Measurements from ENCODE around the gene ARHGAP26.
A peak's percentile ranks its signal among the peaks of the same experiment; 100 is the strongest.

ARHGAP26 gene

DNA sequence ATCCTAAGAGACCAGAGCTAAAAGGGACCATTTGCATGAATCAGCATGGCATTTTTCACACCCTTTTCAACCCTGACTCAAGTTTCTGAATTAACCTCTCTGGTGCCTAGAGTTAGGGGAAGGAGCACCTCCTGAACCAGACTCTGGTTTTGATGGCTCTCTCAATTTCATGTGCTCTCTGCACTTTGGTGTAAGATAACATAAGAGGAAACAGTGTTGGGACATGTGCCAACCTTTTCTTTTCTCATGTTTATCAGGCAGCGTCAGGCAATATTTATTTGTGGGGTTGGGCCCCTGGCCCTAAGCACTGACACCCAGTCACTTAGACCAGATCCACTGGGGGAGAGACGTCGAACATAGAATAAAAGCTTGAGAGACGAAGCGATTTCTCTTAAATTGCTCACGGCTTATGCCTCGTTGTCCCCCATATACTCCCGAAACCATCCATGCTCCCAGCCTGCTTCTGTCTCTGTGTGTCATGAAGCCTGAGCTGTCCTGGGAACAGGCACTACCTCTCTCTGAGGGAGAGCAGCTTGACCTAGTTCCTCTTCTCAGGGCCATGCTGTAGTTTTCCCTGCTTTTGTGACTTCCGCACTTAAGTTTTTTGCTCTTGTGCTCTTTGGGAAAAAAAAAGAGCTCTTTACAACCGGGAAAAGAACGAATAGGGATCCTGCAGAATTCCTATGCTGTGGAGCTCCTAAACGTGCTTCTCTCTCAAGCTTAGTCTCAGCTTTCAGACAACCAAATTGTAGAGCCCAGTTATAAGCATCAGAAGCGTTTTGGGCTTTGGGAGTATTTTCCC, 437.6 kb downstream of the ARHGAP26 start:
- no peak for DNase-seq (ENCODE audit: low read depth)

DNA sequence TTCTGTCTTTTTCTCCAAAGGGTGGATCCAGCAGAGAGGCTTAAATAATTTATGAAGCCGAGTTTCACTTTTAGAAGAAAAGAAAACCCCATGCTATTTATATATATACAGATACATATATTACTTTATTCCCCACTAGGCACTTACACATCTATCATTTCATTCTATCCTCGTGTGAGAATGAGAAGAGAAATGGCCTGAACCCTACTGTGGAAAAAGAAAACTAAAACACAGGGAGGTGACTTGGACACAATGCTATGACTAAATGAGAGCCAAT, 438.1 kb downstream of the ARHGAP26 start:
- DNase-seq (ENCODE audit: low read depth), result no peak

DNA sequence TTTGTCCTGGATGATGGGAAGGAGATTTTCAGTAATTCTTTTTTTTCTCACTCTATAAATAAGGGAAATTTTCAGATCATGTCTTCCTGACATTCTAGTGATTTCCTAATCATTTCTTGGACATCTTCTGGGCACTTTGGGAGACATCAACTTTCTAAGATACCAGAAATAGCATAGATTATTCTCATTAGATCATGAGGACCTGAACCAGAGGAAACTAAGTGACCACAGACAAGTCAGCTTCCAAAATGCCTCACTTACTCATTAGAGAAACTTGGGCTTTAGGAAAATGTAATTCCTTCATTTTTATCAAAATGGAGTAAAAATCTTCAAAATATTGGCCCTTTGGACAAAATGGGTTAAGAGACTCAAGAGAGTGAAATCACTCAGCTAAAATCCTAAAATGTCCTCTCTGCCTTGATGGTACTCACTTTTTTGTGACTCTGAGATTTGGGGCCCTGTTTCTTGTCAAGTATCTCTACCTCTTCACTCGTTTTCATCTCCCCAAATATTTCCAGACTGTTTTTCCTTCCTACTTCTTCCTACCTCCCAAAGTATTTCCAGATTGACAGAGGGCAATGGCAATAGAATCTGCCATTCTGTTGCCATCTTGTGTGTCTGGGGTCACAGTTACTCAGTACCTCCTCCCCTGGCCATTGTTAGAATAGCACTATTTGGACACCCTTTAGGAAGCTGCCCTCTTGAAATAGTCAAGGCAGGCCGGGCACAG, 438.8 kb downstream of the ARHGAP26 start:
- DNase-seq (ENCODE audit: low read depth), result no peak

DNA sequence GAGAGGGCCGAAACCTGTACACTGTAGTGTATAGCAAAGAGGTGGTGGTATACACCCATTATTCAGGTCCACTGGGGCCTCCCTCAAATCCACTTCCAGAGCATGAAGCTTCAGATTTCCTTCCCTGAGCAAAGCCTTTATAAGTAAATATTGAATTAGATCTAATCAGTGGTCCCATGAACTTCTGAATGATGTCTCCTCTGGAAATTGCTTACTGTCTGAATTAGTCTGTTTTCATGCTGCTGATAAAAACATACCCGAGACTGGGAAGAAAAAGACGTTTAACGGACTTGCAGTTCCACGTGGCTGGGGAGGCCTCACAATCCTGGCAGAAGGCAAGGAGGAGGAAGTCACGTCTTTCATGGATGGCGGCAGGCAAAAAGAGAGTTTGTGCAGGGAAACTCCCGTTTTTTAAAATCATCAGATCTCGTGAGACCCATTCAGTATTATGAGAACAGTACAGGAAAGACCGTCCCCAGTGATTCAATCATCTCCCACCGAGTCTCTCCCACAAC, 439.8 kb downstream of the ARHGAP26 start:
- no peak for DNase-seq (ENCODE audit: low read depth)

DNA sequence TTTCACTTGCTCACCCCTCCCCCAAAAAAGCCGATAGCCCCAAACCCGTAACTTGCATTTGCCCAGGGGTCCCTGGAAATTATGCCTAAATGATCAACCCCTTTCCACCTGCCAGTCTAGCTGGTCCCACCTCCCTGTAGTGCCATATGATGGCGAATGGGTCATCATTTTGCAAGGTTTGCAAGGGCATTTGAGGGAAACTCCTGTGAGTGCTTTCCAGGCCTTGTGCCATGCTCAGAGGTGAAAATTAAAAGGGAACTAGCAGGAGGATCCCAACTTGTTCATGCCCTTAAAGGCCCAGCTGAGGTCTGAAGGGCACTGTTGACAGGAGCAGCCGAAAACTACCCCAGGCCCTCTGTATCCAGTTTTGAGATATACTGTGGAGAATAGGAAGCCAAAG, 440.4 kb downstream of the ARHGAP26 start:
- DNase-seq (ENCODE audit: low read depth), result no peak

DNA sequence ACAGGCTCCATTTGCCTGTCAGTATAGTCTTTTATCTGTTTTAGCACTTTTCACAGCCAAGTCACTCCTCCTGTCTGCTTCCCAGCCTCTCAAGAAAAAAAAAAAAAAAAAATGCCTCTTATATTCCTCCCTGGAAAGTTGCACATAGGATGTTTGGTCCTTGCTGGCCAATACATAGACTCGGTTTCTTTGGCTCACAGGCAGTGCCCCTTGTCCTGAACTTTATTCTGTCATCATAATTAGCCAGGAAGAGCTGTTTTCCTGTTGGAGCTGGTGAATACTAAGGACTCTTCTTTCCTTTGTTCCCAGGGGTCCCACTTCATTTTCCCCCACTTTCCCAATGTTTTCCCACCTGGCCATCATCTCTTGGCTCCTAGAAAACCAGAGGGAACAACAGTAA, 442.1 kb downstream of the ARHGAP26 start:
- no peak for DNase-seq (ENCODE audit: low read depth)

DNA sequence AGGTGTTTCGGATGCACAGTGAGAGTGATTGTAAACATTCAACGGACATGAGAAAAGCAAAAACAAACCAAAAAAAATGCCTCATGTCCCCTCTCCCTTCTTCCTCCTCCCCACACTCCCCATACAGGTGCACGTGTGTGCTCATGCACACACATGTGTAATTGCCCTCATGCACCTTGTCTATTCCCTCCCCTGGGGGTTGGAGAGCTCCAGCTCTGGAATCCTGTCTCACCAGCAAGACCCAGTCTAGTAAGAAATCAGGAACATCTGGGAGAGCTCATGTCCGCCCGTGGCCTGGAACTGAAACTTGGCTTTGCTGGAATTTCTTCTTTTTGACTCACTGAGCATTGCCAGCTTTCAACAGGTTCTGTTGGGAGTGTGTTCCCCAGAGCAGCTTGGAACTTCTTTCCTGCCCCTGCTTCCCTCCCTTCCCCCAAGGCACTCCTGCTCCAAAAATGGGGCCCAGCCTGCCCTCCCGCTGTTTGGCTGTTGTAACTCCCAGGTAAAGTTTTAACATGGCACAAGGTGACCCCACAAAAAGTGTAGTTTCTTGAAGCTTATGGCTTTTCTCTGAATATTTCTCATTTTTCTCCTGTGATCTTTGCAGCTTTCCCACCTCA, 443.2 kb downstream of the ARHGAP26 start:
- DNase-seq (ENCODE audit: low read depth), result no peak

DNA sequence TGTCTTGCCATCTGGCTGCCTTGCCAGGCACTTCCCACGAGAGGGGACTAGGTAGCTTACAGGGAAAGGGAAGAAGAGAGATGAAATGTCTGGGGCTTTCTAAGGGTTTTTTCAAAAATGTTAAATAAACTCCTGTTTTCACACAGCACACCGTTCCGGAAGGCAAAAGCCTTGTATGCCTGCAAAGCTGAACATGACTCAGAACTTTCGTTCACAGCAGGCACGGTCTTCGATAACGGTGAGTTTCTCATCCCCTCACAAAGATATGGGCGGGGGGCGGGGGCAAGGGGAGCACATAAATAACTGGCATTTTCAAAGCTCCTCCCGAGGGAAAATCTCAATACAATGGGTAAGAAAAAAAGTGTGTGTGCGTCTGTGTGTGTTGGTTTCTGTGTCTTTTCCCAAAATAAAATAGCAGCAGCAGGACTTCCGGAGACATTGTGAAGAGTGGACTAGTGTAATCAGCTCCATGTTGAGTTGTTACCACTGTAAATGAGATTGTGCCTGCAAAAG, 443.7 kb downstream of the ARHGAP26 start:
- DNase-seq (ENCODE audit: low read depth), result no peak

DNA sequence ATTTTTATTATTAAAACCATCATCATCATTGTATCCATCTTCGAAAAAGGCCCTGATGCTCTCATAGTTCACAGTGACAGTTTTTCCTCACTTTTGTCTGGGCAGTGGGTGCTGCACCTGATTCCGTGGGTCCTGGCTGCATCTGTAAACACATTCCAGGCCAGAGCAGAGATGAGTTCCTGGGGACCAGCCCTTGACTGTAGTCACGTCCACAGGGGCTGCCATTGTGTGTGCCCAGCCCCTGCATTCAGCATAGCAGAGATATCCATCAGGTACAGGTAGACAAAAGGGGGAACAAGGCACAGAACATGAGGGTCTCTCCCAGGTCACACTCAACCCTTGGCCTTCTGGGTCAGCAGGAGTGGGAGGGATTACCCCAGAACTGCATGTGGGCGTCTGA, 444.3 kb downstream of the ARHGAP26 start:
- DNase-seq (ENCODE audit: low read depth), result no peak

DNA sequence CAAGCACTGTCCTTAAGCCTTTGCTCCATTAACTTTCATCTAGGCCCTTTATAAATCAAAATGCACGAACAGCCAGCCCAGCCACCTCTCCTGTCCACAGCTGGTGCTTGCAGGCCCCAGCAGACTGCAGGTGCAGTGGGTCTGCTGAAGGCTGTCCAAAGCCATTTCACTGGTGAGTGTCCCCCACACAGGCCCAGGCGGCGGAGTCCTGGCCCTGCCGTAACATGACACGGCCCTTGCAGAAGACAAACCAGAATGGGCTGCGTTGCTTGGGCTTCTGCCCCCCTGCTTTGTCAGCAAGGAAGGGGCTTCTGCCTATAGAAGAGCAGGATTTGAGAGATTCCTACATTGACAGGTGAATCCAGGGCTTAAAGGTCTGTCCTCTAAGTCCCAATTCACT, 444.7 kb downstream of the ARHGAP26 start:
- DNase-seq (ENCODE audit: low read depth), result no peak

DNA sequence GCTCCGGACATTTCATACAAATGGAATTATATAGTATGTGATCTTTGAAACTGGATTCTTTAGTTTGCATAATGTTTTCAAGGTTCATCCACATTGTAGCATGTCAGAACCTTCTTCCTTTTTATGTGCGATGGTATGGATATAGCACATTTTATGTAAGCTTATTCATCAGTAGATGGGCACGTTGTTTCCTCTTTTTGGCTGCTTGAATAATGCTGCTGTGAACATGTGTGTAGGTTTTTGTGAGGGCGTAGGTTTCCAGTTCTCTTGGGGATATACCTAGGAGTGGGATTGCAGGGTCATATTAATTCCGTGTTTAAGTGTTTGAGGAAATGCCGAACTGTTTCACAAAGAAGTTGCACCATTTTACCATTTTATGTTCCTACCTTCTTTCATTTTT, 445.5 kb downstream of the ARHGAP26 start:
- no peak for DNase-seq (ENCODE audit: low read depth)

DNA sequence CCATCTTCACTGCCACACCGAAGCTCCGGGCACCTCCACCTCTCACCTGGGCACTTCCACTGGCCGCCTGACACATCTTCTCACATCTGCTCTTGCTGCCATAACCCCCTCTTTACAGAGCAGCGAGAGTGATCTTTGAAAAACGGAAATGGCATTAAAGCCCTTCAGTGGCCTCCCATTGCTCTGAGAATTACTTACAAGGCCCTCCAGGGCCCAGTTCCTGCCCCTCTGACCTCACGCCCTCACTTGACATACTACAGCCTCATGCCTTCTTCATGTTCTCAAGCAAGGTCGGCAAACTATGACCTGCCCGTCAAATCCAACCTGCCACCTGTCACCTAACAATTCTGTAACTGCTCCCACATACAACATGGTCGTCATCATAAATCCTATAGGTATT, 446.0 kb downstream of the ARHGAP26 start:
- DNase-seq (ENCODE audit: low read depth), result no peak

DNA sequence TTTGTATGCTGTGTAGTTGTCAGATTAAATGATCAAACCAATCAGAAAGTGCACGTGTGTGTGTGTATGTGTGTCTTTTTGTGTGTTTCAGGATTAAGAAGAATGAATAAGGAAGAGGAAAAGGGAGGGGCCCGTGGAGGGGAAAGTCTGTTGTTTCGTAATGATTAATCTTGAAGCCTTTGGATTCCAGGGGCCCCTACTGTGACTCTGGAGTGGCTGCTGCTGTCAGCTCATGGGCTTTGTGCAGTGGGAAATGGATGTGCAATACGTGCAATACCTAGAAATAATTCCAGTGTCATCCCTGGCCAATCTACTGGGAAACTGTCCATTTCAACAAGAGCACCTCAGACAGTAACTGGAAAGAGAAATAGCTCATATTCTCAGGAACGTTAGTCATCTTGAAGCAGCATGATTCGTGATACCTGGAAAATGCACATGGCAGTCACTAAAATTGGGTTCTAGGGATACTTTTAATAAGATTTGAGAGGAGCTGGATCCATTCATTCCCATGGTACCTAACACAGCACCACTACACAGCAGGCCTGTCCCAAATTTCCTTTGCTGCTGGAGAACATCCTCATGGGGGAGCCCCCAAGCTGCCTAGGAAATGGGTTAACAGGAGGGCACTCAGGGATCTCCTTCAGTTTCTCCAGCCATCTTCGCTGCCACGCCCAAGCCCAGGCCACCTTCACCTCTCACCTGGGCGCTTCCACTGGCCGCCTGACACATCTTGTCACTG, 447.1 kb downstream of the ARHGAP26 start:
- DNase-seq (ENCODE audit: low read depth), result no peak

DNA sequence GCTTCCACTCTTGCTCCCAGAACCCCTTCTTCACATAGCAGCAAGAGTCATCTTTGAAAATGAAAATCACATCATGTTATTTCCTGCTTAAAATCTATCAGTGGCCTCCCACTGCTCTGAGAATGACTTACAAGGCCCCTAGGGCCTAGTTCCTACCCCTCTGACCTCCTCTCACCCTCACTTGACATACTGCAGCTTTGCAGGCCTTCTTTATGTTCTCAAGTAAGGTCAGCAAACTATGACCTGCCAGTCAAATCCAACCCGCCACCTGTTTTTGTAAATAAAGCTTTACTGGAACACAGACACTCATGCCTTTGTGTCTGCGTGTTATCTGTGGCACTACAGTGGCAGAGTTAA, 447.6 kb downstream of the ARHGAP26 start:
- no peak for DNase-seq (ENCODE audit: low read depth)

DNA sequence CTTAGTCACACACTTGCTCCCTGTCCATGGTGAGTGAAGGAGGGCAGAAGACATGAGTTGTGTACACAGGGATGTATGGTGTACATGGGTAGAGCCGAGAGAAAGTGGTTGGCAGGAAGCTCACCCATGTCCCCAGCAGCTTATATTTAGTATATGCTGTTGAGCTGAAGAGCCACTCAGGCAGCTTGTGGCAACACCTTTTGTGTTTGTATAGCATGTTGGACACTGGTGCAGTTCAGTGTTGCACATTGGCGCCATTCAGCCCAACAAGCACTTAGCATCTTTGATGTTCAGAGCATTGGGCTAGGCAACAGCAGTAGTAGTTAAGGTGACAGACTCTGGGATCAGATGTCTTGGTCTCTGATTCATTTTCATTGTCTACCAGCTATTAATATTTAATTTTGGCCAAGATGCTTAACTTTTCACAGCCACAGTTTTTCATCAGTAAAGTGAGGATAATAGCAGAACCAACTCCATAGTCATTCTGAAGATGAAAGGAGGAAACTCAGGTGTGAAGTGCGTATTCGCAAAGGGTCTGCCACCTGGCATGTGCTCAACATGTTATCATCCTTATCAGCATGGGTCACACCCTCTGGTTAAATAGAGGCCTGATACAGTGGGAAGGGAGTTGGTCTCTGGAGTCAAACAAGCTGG, 448.5 kb downstream of the ARHGAP26 start:
- no peak for DNase-seq (ENCODE audit: low read depth)

DNA sequence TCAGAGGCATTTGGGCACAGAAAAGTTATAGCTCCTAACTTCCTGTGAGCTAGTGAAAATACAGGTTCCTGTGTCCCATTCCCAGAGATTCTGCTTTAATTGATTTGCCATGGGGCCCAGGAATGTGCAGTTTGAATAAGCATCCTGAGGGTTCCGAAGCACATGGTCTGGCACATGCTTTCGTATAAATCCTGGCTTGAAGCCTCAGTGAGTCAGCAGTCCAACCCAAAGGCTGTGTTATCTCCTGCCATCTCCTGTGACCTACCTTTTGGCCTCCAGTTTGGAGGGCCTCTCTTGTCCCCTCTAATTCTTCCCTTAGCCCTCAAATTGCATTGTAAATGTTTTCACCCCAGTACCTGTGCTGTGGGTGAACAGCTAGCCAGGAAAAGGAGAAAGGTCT, 449.5 kb downstream of the ARHGAP26 start:
- no peak for DNase-seq (ENCODE audit: low read depth)

DNA sequence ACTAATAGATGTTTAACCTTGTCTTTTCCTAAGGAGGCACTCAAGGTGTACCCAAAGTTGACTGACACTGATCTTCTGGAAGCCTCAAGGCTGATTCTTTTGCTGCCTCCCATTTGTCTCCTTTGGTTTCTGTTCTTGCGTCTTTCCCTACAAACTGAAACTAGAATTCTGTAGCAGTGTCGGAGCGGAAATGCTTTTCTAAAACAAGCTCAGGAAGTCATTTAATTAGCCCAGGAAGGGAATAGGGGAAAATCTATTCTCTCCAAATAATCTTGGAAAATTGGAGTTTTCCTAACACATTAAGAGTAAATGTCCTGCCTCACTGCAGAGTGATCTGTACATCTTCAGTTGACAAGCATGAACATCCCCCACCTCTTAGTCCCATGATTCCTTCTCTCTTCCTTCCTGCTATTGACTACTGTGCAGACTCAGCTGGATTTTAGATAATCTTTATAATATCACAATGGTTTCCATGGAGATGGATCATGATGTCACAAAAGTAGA, 450.6 kb downstream of the ARHGAP26 start:
- no peak for DNase-seq (ENCODE audit: low read depth)

DNA sequence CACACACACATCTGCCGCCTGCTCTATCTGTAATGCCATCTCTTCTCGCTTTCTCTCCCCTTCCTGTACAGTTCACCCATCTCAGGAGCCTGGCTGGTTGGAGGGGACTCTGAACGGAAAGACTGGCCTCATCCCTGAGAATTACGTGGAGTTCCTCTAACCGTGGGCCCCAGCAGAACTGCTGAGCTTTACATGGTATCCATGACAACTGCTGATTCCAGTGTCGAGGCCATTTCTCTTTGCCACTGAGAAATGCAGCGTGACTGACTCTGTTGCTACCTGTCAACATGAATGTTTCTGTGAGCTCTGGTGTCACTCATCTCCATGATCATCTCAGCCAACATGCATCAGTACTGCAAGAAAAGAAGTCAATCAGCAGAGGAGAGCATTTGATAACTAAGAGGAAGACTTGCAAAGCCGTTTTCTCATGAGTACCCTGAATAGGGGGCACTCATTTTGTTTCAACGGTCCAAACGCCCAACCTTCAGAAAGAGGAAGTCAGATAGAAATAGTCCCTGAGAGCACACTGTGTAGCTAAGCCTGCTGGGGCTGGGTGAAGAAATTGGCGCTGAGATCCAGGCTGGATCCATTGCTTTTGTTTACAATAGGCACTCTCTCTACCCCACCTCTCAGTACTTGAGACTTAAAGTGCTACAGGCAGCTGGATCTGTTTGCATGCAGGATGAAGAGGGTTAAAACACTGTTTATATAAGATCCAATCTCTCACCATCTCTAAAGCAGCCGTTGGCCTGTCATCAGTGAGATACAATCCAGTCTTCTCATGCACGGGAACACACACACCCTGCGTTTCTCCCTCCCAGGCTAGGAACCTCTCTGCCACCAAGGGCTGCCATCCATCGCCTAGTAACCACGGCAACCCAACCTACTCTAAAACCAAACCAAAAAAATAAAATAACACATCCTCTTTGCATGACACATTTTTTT, 452.4 kb downstream of the ARHGAP26 start:
- peak; percentile 30 for DNase-seq (ENCODE audit: low read depth)

DNA sequence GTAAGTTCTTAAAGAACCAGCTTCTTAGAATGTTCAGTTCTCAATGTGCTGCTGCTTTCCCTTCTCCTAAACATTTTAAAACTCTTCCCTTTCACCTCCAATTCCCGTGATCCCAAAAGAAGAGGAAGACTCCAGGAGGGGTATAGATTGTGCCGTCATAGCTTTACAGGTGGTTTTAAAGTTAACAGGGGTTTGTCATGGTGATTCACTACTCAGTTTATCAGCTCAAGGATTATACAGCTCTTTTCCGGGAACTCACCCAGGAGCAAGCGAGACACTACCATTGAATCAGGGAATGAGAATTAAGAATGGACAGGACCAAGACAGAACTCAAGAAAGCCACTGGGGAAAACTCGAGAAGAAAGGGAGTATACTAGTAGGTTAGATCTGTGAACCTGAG, 454.5 kb downstream of the ARHGAP26 start:
- DNase-seq (ENCODE audit: low read depth), result no peak

DNA sequence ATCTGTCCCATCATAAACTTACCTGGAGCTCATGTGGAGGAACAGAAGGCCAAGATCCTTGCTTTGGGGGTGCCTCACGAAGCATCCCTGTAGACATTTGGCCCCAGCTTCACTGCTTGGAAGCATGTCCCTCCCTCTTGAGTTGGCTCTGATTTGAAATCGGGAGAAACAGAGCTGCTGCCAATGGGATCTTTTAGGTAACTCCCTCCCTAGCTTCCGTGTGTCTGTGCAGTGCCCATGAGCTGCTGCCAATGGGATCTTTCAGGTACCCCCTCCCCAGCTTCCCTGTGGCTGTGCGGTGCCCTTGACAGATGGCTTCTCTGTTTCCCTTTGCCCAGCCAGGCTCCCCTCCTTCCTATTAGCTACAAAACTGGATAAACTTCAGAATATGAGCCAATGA, 455.3 kb downstream of the ARHGAP26 start:
- DNase-seq (ENCODE audit: low read depth), result no peak

DNA sequence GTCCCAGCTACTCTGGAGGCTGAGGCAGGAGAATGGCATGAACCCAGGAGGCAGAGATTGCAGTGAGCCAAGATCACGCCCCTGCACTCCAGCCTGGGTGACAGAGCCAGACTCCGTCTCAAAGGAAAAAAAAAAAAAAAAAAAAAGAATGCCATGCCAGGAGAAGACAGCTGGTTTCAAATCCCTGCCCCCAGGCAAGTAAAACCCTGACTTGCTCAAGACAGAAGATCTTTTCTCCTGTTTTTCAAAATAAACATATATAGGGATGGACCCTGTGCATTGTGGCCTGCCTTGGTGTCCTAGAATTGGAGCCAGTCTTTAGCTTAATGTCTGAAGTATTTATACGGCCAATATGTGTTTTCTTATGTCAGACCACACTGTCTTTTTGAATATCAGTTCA, 456.2 kb downstream of the ARHGAP26 start:
- no peak for DNase-seq (ENCODE audit: low read depth)
